Progenitor cell of endocrine pancreas (in vitro differentiated cells): Measurements from ENCODE around the gene KAZN. TPM values are rescaled to one million over a fixed set of nuclear protein-coding genes. Genes with fewer than 3 reads are reported as not detected.

Source experiments
- DNase-seq: peaks from one replicate; pipeline ENCODE4 v3.0.0; 2021; ENCODE audit warnings: low spot score; ENCODE audit not compliant: unreplicated experiment
- H3K27ac Mint-ChIP-seq: 2 replicates; pipeline ENCODE4 v1.8.0; 2021; ENCODE audit warnings: mild to moderate bottlenecking, moderate library complexity, mixed read lengths
- H3K27me3 Mint-ChIP-seq: 2 replicates; pipeline ENCODE4 v1.8.0; 2021; ENCODE audit warnings: mixed read lengths
- H3K36me3 Mint-ChIP-seq: 2 replicates; pipeline ENCODE4 v1.8.0; 2022; ENCODE audit warnings: mixed read lengths; ENCODE audit not compliant: insufficient read depth
- H3K4me1 Mint-ChIP-seq: 2 replicates; pipeline ENCODE4 v1.8.0; 2021; ENCODE audit warnings: low read depth, mixed read lengths
- H3K4me3 Mint-ChIP-seq: 2 replicates; pipeline ENCODE4 v1.8.0; 2021; ENCODE audit warnings: low read depth, mild to moderate bottlenecking, moderate library complexity, mixed read lengths
- H3K9me3 Mint-ChIP-seq: 2 replicates; pipeline ENCODE4 v1.8.0; 2021; ENCODE audit warnings: low read depth, mixed read lengths
- CTCF ChIP-seq: fragments of 200-600 bp; sonication (generic); IDR thresholded peaks from one replicate; pipeline ENCODE4 v1.5.0; 2021; ENCODE audit warnings: antibody characterized with exemption, mild to moderate bottlenecking; ENCODE audit not compliant: unreplicated experiment
- total RNA-seq: library from RNA; stranded (reverse); gene quantifications from 2 replicates; pipeline ENCODE4 v1.2.1, GENCODE V29; 2021

The KAZN gene
- total RNA-seq, 1 donor from 2014 or later: 12.9 TPM

GRCh38 chr1:15071936-15072335 lies 473.5 kb downstream of the KAZN start:
- Mint-ChIP-seq H3K36me3 (no peaks in the 10 kb centered on the region), H3K27ac (no peak overlapping the region), H3K4me3 (no peak overlapping the region), H3K27me3 (no peaks in the 10 kb centered on the region), H3K4me1 (no peaks in the 10 kb centered on the region), H3K9me3 (no peaks in the 10 kb centered on the region)
- no peak for TF ChIP-seq CTCF
- no peak for DNase-seq

DNA sequence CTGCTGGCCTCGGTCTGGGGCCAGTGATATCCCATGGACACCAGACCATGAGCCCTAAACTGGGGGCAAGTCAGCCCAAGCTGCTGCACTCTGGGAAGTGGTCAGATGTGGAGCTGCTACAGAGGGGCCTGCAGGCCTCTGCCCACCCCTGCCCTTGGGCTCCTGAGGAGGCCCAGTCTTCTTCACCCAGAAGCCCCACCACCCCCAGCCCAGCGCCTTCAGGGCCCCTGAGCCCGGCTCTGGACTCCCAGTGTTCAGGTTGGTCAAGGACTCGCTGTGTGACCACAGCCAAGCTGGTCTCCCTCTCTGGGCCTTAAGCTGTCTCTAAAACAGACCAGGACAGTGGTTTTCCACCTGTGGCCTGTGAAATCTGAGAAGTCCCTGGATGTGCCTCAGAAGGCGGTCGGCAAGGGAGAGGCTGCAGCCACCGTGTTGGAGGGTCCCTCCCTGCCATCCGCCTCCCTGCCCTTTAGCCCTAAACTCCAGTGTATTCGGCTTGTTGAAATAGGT lies 475.4 kb downstream of the KAZN start:
- Mint-ChIP-seq H3K27ac (no peak overlapping the region), H3K9me3 (no peaks in the 10 kb centered on the region), H3K27me3 (no peaks in the 10 kb centered on the region), H3K4me1 (peaks cover 7% of the 10 kb centered on the region), H3K4me3 (no peak overlapping the region), H3K36me3 (no peaks in the 10 kb centered on the region)
- TF ChIP-seq CTCF: no peak
- no peak for DNase-seq

GRCh38 chr1:15075175-15075574 lies 476.7 kb downstream of the KAZN start:
- no peak for TF ChIP-seq CTCF
- H3K4me1 Mint-ChIP-seq: peaks cover 9% of the 10 kb centered on the region
- no peaks in the 10 kb centered on the region for H3K36me3 Mint-ChIP-seq
- H3K9me3 Mint-ChIP-seq: no peaks in the 10 kb centered on the region
- H3K4me3 Mint-ChIP-seq: no peak overlapping the region
- no peak overlapping the region for H3K27ac Mint-ChIP-seq
- no peak for DNase-seq
- H3K27me3 Mint-ChIP-seq: no peaks in the 10 kb centered on the region

- Mint-ChIP-seq H3K9me3 (no peaks in the 10 kb centered on the region), H3K4me1 (peaks cover 9% of the 10 kb centered on the region), H3K27ac (no peak overlapping the region), H3K4me3 (no peak overlapping the region), H3K27me3 (no peaks in the 10 kb centered on the region), H3K36me3 (no peaks in the 10 kb centered on the region)
- no peak for TF ChIP-seq CTCF
- DNase-seq: no peak
Observed at GRCh38 chr1:15075817-15076216, 477.3 kb downstream of the KAZN start.

DNA sequence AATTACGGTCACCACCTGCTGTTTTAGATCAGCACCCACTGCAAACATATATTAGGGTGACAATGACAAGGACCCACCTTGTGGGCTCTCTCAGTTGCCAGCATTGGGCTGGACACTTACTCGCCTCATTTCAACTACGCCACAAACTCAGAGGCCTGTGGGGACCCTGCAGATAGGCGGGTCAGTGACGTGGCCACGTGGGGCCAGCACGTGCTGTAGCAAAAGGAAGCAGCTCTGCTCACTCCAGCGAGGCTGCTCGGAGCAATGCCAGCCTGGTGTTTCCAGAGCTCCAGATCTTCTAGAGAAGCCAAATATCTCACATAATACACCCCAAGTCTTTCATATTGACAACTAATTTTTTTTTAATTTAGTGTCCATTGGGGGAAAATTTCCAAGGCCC lies 478.3 kb downstream of the KAZN start:
- Mint-ChIP-seq H3K4me3 (no peak overlapping the region), H3K36me3 (no peaks in the 10 kb centered on the region), H3K27ac (no peak overlapping the region), H3K27me3 (no peaks in the 10 kb centered on the region), H3K4me1 (peaks cover 9% of the 10 kb centered on the region), H3K9me3 (no peaks in the 10 kb centered on the region)
- TF ChIP-seq CTCF: no peak
- DNase-seq: no peak
